Measurements from ENCODE around the gene CCDC141. TPM values are rescaled to one million over a fixed set of nuclear protein-coding genes. Genes with fewer than 3 reads are reported as not detected.

Gene CCDC141
- total and polyA plus RNA-seq, 3 donors from 2014 or later, result 2.2 to 25.9 (median 17.8) TPM

GRCh38 chr2:178927173-178927572 lies 122.8 kb downstream of the CCDC141 start:
- no peaks in the 10 kb centered on the region for H3K9me3 ChIP-seq
- no peak for TF ChIP-seq CTCF (IDR thresholded peaks at IDR 0.05)
- TF ChIP-seq POLR2A (IDR thresholded peaks at IDR 0.05), result no peak
- H3K4me1 ChIP-seq, result no peaks in the 10 kb centered on the region
- H3K27me3 ChIP-seq, result no peaks in the 10 kb centered on the region
- intact Hi-C loops (cut with DNase I; ENCODE audit: low total_unique reads), result no loop called here
- H3K36me3 ChIP-seq (ENCODE audit: low read depth, missing control alignments), result no peaks in the 10 kb centered on the region
- no peak overlapping the region for H3K4me3 ChIP-seq
- WGBS, 2 donors, result 77 to 87% methylated on average over 7 of the region's 7 CpGs
- no peak overlapping the region for H3K27ac ChIP-seq
- no peak for DNase-seq

- 88 to 100% methylated on average over 1 of the region's 1 CpG for WGBS, 2 donors
- DNase-seq, result no peak
- no peaks in the 10 kb centered on the region for H3K27me3 ChIP-seq
- intact Hi-C loops (cut with DNase I; ENCODE audit: low total_unique reads), result no loop called here
- H3K27ac ChIP-seq, result no peak overlapping the region
- no peaks in the 10 kb centered on the region for H3K4me1 ChIP-seq
- H3K9me3 ChIP-seq, result no peaks in the 10 kb centered on the region
- H3K36me3 ChIP-seq (ENCODE audit: low read depth, missing control alignments), result no peaks in the 10 kb centered on the region
- no peak overlapping the region for H3K4me3 ChIP-seq
- no peak for TF ChIP-seq POLR2A (IDR thresholded peaks at IDR 0.05)
- TF ChIP-seq CTCF (IDR thresholded peaks at IDR 0.05), result no peak
Observed at GRCh38 chr2:178924817-178925216, 125.1 kb downstream of the CCDC141 start.

GRCh38 chr2:178923546-178923945 lies 126.4 kb downstream of the CCDC141 start:
- 79% methylated on average over 8 of the region's 8 CpGs for WGBS, 2 donors

DNA sequence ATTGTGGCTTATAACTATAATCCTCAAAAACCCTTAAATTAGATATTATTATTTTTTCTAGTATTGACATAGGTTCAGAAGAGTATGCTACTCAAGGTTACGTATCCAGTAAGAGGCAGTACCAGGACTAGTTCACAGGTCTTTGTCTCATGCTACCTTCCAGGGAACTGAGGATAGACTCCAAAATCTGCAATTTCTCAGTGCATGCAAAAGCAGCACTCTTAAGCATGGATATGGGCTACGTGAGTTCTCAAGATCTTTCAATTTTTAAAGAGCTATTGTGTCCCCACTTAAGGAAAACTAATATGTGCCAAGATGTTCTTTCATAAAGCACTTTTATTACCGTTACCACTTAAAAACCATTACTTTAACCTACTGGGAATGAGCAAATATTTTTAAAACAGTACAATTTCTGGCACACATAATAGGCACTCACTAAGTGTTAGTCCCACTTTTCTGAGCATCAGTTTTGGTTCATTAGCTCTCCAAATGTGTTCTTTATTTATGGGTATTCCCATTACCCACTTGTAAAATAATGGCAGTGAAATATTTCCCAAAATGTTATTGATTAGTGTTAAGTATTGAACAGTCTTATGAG lies 128.9 kb downstream of the CCDC141 start:
- Histone ChIP-seq H3K27me3 (no peaks in the 10 kb centered on the region), H3K36me3 (ENCODE audit: low read depth, missing control alignments) (no peaks in the 10 kb centered on the region), H3K27ac (no peak overlapping the region), H3K4me1 (no peaks in the 10 kb centered on the region), H3K4me3 (no peak overlapping the region), H3K9me3 (no peaks in the 10 kb centered on the region)
- intact Hi-C loops (cut with DNase I; ENCODE audit: low total_unique reads), result no loop called here
- DNase-seq, result no peak
- TF ChIP-seq POLR2A (IDR thresholded peaks at IDR 0.05) (no peak), CTCF (IDR thresholded peaks at IDR 0.05) (no peak)
- WGBS, 2 donors, result 40 to 59% methylated on average over 3 of the region's 3 CpGs

More at GRCh38 chr2:178923546-178923945, 126.4 kb downstream of the CCDC141 start:
- Histone ChIP-seq H3K27me3 (no peaks in the 10 kb centered on the region), H3K4me3 (no peak overlapping the region), H3K9me3 (no peaks in the 10 kb centered on the region), H3K36me3 (ENCODE audit: low read depth, missing control alignments) (no peaks in the 10 kb centered on the region), H3K27ac (no peak overlapping the region), H3K4me1 (no peaks in the 10 kb centered on the region)
- TF ChIP-seq POLR2A (IDR thresholded peaks at IDR 0.05) (no peak), CTCF (IDR thresholded peaks at IDR 0.05) (no peak)
- DNase-seq, result no peak
- intact Hi-C loops (cut with DNase I; ENCODE audit: low total_unique reads), result no loop called here

DNA sequence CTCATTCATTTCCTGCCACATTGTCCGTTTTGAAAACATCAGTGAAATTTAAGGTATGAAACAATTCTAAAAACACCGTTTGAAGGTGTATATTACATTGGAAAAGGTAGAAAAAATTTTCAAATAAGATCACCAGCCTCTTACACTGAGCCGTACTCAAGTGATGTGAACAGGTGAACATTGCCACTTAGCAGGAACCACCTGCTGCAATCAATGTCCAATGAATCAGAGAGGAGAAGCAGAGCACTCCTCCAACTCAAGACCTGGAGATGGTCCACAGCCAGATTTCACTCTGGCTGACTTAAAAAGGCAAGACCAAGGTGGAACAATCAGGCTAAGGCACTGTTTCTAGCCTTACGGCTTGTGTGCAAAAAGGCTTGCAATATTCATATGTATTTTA lies 132.4 kb downstream of the CCDC141 start:
- WGBS, 2 donors, result 83 to 86% methylated on average over 4 of the region's 4 CpGs
- no peak overlapping the region for H3K4me3 ChIP-seq
- intact Hi-C loops (cut with DNase I; ENCODE audit: low total_unique reads), result loop anchor here (5.0 kb wide), 1 partner anchor 120 kb away; no protein-coding TSS in a partner anchor
- TF ChIP-seq POLR2A (IDR thresholded peaks at IDR 0.05) (no peak), CTCF (IDR thresholded peaks at IDR 0.05) (no peak)
- no peaks in the 10 kb centered on the region for H3K4me1 ChIP-seq
- H3K36me3 ChIP-seq (ENCODE audit: low read depth, missing control alignments), result no peaks in the 10 kb centered on the region
- H3K27ac ChIP-seq, result no peak overlapping the region
- H3K27me3 ChIP-seq, result no peaks in the 10 kb centered on the region
- no peak for DNase-seq
- H3K9me3 ChIP-seq, result no peaks in the 10 kb centered on the region

Measured in testis (tissue), 3 donors.